Activated CD8-positive, alpha-beta T cell treated with anti-CD3 and anti-CD28 coated beads for 36 hours (primary cell): ENCODE results near the gene AFAP1. TPM values are rescaled to one million over a fixed set of nuclear protein-coding genes. Genes with fewer than 3 reads are reported as not detected.

Experiments
- ATAC-seq: fragments of 200-7000 bp; cut with Tn5 transposase; one replicate; pipeline ENCODE4 v1.10.0; 2021; ENCODE audit warnings: mild to moderate bottlenecking, moderate library complexity
- CTCF ChIA-PET: fragments of 350-600 bp; sonication (Branson Sonifier 250); formaldehyde crosslinking; loops from one replicate; lab custom pipeline; 2021; ENCODE audit warnings: antibody characterized with exemption; lab: Charles Lee
- POLR2A ChIA-PET: fragments of 350-600 bp; sonication (Branson Sonifier 250); formaldehyde crosslinking; loops from one replicate; lab custom pipeline; 2021; ENCODE audit warnings: antibody characterized with exemption; lab: Charles Lee
- DNase-seq: peaks from one replicate; pipeline ENCODE4 v3.0.0-alpha.2; 2020
- H3K27ac Mint-ChIP-seq: one replicate; pipeline ENCODE4 v1.8.0; 2021; ENCODE audit warnings: mild to moderate bottlenecking, mixed read lengths
- H3K27me3 Mint-ChIP-seq: one replicate; pipeline ENCODE4 v1.8.0; 2021; ENCODE audit warnings: mixed read lengths
- H3K36me3 Mint-ChIP-seq: one replicate; pipeline ENCODE4 v1.8.0; 2021; ENCODE audit warnings: low read depth, mixed read lengths
- H3K4me1 Mint-ChIP-seq: one replicate; pipeline ENCODE4 v1.8.0; 2021; ENCODE audit warnings: low read depth, mixed read lengths
- H3K4me3 Mint-ChIP-seq: one replicate; pipeline ENCODE4 v1.8.0; 2021; ENCODE audit warnings: mild to moderate bottlenecking, moderate library complexity, mixed read lengths
- H3K9me3 Mint-ChIP-seq: one replicate; pipeline ENCODE4 v1.8.0; 2021; ENCODE audit warnings: mixed read lengths
- intact Hi-C: fragments of 100-400 bp; cut with micrococcal nuclease; formaldehyde crosslinking; loops from one replicate; pipeline ENCODE4 v1.10.0; 2022
- total RNA-seq, 2 experiments: library from RNA; stranded (reverse); gene quantifications; one replicate each; pipeline ENCODE4 v1.2.3, GENCODE V29; 2021
- TF ChIP-seq, protein P1 (sequence below): fragments of 200-600 bp; IDR thresholded peaks from one replicate; pipeline ENCODE4 v1.8.0; 2022; ENCODE audit warnings: antibody characterized with exemption, mild to moderate bottlenecking

The AFAP1 gene
- total RNA-seq, 2 experiments from 2014 or later = 25.5 to 26.5 TPM

GRCh38 chr4:7841894-7842293, 97.8 kb downstream of the AFAP1 start:
- ATAC-seq (no peak), DNase-seq (no peak)
- ChIA-PET CTCF (interaction anchor here (0.7 to 1.4 kb wide), 4 partner anchors 17 to 146 kb away, joined by 3 to 4 read pairs (median 3); no protein-coding TSS in a partner anchor), POLR2A (no interaction called here)
- Mint-ChIP-seq H3K27ac (no peak overlapping the region), H3K36me3 (peaks cover 16% of the 10 kb centered on the region), H3K4me3 (no peak overlapping the region), H3K27me3 (no peaks in the 10 kb centered on the region), H3K9me3 (no peaks in the 10 kb centered on the region), H3K4me1 (peaks cover 19% of the 10 kb centered on the region)
- intact Hi-C loops = no loop called here
- TF ChIP-seq, protein P1, sequence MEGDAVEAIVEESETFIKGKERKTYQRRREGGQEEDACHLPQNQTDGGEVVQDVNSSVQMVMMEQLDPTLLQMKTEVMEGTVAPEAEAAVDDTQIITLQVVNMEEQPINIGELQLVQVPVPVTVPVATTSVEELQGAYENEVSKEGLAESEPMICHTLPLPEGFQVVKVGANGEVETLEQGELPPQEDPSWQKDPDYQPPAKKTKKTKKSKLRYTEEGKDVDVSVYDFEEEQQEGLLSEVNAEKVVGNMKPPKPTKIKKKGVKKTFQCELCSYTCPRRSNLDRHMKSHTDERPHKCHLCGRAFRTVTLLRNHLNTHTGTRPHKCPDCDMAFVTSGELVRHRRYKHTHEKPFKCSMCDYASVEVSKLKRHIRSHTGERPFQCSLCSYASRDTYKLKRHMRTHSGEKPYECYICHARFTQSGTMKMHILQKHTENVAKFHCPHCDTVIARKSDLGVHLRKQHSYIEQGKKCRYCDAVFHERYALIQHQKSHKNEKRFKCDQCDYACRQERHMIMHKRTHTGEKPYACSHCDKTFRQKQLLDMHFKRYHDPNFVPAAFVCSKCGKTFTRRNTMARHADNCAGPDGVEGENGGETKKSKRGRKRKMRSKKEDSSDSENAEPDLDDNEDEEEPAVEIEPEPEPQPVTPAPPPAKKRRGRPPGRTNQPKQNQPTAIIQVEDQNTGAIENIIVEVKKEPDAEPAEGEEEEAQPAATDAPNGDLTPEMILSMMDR = no peak

DNA sequence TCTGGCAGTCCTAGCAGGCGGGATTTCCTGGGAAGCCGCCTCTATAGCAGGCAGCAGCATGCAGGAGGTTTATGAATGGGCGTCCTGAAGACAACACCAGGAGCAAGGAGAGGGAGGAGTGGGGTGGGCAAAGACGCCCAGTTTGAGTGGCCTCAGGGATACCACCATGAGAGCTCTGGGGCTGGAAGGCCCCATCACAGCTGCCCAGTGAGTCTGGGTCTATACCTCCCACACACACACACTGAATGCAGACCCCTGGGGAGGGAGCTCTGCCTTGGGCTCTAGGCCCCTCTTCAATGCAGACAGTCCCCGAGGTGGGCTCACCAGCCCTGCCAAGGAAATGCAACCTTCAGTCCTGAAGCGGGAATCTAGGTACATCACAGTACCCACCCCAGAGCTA, 98.6 kb downstream of the AFAP1 start:
- CTCF ChIA-PET = interaction anchor here (0.7 to 1.0 kb wide), 2 partner anchors 9 to 147 kb away, joined by 3 read pairs; no protein-coding TSS in a partner anchor
- Mint-ChIP-seq H3K4me1 (peaks cover 19% of the 10 kb centered on the region), H3K36me3 (peaks cover 16% of the 10 kb centered on the region), H3K27ac (no peak overlapping the region), H3K27me3 (no peaks in the 10 kb centered on the region), H3K9me3 (no peaks in the 10 kb centered on the region), H3K4me3 (no peak overlapping the region)
- no peak for DNase-seq
- TF ChIP-seq, protein P1 = no peak
- intact Hi-C loops = no loop called here
- ATAC-seq = no peak
- POLR2A ChIA-PET = no interaction called here

GRCh38 chr4:7839856-7840255, 99.8 kb downstream of the AFAP1 start:
- POLR2A ChIA-PET = no interaction called here
- TF ChIP-seq, protein P1 = no peak
- Mint-ChIP-seq H3K27ac (no peak overlapping the region), H3K4me3 (no peak overlapping the region), H3K36me3 (peaks cover 16% of the 10 kb centered on the region), H3K4me1 (peaks cover 13% of the 10 kb centered on the region), H3K27me3 (no peaks in the 10 kb centered on the region), H3K9me3 (no peaks in the 10 kb centered on the region)
- no peak for DNase-seq
- no peak for ATAC-seq
- intact Hi-C loops = no loop called here
- CTCF ChIA-PET = no interaction called here

DNA sequence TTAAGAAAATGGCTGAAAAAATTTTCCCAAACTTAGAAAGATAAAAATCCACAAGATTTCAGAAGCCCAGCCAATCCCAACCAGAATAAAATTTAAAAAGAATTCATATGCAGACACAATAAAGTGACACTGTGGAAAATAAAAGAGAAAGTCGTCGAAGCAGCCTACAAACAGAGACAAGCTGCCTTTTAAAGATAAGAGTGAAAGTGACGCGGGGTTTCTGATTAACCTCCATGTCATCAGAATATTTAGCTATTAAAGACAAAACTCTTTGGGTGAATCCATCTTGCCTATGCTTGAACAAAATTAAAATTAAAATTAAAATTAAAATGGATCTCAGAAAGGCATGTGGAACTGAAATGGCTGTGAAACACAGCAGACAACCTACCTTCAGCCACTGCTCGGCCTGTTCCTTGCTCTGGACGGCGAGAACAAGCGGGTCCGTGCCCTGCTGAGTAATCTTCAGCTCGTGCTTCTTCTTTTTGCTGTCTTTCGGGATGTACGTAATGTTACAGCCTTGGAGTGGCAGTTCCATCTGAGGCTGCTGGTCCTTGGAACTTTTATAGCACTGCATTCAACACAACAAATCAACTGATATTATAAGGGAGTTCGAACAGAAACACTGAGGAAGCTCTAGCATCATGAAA, 101.4 kb downstream of the AFAP1 start:
- H3K36me3 Mint-ChIP-seq = peaks cover 15% of the 10 kb centered on the region
- POLR2A ChIA-PET = interaction anchor here (0.9 to 1.7 kb wide), 4 partner anchors 10 to 36 kb away, joined by 3 to 4 read pairs (median 4); no protein-coding TSS in a partner anchor
- H3K4me1 Mint-ChIP-seq = no peaks in the 10 kb centered on the region
- no peak for DNase-seq
- intact Hi-C loops = no loop called here
- no peaks in the 10 kb centered on the region for H3K9me3 Mint-ChIP-seq
- H3K27me3 Mint-ChIP-seq = no peaks in the 10 kb centered on the region
- CTCF ChIA-PET = interaction anchor here (1.2 to 1.3 kb wide), 2 partner anchors 25 to 36 kb away, joined by 4 to 5 read pairs; no protein-coding TSS in a partner anchor
- ATAC-seq = no peak
- TF ChIP-seq, protein P1 = no peak
- H3K27ac Mint-ChIP-seq = no peak overlapping the region
- no peak overlapping the region for H3K4me3 Mint-ChIP-seq

DNA sequence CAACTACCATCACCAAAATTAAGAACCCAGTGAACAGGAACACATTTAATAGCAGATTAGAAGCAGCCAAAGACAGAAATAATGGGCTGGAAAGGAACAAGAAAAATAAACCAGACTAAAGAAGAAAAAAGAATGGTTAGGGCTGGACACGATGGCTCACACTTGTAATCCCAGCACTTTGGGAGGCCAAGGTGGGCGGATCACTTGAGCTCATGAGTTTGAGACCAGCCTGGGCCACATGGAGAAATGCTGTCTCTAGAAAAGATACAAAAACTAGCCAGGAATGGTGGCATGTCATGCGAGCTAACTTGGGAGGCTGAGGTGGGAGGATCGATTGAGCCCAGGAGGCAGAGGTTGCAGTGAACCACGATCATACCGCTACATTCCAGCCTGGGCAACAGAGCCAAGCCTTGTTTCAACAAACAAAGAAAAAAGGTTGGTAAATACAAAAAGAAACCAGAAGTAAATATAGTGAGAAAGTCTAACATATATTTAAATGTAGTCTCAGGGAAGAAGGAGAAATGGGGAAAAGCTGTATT, 102.0 kb downstream of the AFAP1 start:
- no peaks in the 10 kb centered on the region for H3K4me1 Mint-ChIP-seq
- CTCF ChIA-PET = interaction anchor here (1.2 to 1.3 kb wide), 2 partner anchors 24 to 35 kb away, joined by 4 to 5 read pairs; no protein-coding TSS in a partner anchor
- intact Hi-C loops = no loop called here
- H3K27me3 Mint-ChIP-seq = no peaks in the 10 kb centered on the region
- no peak for ATAC-seq
- POLR2A ChIA-PET = interaction anchor here (0.9 to 1.7 kb wide), 3 partner anchors 10 to 29 kb away, joined by 3 to 4 read pairs (median 4); no protein-coding TSS in a partner anchor
- no peak overlapping the region for H3K4me3 Mint-ChIP-seq
- H3K9me3 Mint-ChIP-seq = no peaks in the 10 kb centered on the region
- no peak for DNase-seq
- H3K27ac Mint-ChIP-seq = no peak overlapping the region
- TF ChIP-seq, protein P1 = no peak
- H3K36me3 Mint-ChIP-seq = peaks cover 9% of the 10 kb centered on the region
